NB4 (cell line): ENCODE data around the gene BPIFB3.
A peak's percentile ranks its signal among the peaks of the same experiment; 100 is the strongest.

Source experiments
- DNase-seq: peaks from one replicate; pipeline ENCODE4 v3.0.0; 2010; ENCODE audit warnings: low read depth
- H3K4me3 ChIP-seq: one replicate; pipeline ENCODE4 v1.5.1; 2011; ENCODE audit warnings: mild to moderate bottlenecking, low read depth, low read length, moderate library complexity
- CTCF ChIP-seq: IDR thresholded peaks from one replicate; pipeline ENCODE4 v1.5.1; 2012; ENCODE audit warnings: low read depth, low read length
- MAX ChIP-seq: IDR thresholded peaks from 2 replicates; pipeline ENCODE4 v1.6.1; 2011; ENCODE audit warnings: low read depth, low read length
- MYC ChIP-seq: IDR thresholded peaks from 2 replicates; pipeline ENCODE4 v1.6.1; 2011; ENCODE audit warnings: low read depth, low read length
- POLR2A ChIP-seq: IDR thresholded peaks from 2 replicates; pipeline ENCODE4 v1.6.1; 2011; ENCODE audit warnings: mild to moderate bottlenecking; ENCODE audit not compliant: insufficient read length; ENCODE audit errors: extremely low read depth

Gene BPIFB3

GRCh38 chr20:33076662-33077372 is 23.1 kb downstream of the BPIFB3 start:
- no peak overlapping the region for H3K4me3 ChIP-seq
- peak; percentile 37 for DNase-seq
- TF ChIP-seq CTCF (peak; percentile 62), MYC (no peak)

DNA sequence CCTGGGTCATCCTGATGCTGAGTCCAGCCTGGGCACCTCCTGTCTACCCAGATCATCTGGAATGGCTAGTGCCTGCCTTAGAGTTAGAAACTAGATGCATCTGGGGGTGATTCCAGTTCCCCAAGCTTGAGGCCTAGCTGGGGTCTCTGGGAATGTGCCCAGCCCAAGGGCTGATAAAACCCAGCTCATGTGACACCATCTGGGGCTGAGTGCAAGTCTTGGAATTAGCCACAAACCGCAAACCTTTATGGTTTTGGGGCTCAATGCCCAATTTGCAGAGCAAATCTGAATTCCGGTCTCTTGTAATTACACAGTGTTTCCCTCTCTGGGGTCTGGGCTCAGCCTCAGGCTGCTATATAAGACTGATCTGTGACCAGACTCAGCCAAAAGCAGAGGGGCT is 25.6 kb downstream of the BPIFB3 start, which contains the start of gene BPIFB4:
Gene BPIFB4, plus strand, starts transcription at position 385 of the 400 bp plus-strand sequence. CDS start 1,884 bp downstream, outside the sequence.
- no peak within 1 kb of the TSS for H3K4me3 ChIP-seq
- TF ChIP-seq MYC: no peak
- TF ChIP-seq MAX: no peak
- TF ChIP-seq POLR2A: no peak
- TF ChIP-seq CTCF: no peak
- no peak for DNase-seq

- H3K4me3 ChIP-seq: no peak overlapping the region
- peak; percentile 24 for DNase-seq
- TF ChIP-seq MAX (no peak), CTCF (no peak), MYC (no peak), POLR2A (no peak)
Observed at GRCh38 chr20:33081411-33082154, 27.9 kb downstream of the BPIFB3 start.

DNA sequence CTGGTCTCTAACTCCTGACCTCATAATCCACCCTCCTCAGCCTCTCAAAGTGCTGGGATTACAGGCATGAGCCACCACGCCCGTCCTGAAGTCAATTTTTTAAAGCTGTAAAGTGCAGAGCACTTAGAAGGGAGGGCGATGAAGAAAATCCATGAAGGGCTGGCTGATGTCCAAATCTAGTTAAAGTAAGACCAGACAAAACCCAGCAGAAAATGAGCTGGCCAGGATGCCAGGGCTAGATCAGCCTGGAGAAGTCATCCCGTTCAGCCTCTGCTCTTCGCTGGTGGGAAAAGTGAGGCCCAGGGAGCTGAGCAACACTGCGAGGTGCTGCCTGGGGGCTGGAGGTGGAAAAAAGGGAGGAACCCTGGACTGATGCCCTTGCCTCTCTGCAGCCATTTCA is 28.8 kb downstream of the BPIFB3 start:
- TF ChIP-seq POLR2A (no peak), CTCF (no peak), MYC (no peak), MAX (no peak)
- no peak overlapping the region for H3K4me3 ChIP-seq
- no peak for DNase-seq

DNA sequence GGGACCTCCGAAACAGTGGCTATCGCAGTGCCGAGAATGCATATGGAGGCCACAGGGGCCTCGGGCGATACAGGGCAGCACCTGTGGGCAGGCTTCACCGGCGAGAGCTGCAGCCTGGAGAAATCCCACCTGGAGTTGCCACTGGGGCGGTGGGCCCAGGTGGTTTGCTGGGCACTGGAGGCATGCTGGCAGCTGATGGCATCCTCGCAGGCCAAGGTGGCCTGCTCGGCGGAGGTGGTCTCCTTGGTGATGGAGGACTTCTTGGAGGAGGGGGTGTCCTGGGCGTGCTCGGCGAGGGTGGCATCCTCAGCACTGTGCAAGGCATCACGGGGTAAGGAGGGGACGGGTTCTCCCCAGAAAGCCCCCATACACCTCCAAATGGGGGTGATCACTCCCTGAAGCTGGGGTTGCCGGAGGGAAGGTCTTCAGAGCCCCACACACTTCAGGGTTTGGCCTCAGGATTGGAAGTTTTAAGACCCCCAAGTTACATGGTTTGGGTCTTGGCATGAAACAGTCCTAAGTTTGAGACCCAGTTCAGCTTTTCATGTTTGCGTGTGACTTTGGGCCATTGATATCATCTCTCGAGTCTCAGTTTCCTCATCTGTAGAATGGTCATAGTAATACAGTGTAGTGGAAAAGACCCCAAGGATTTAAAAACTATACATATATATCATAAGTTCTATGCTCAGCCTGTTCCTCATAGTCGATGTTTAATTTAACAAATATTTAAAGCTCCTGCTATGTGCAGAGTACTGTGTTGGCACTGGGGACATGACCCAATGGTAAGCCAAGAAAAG is 30.0 kb downstream of the BPIFB3 start:
- no peak overlapping the region for H3K4me3 ChIP-seq
- no peak for DNase-seq
- TF ChIP-seq MYC: no peak
- no peak for TF ChIP-seq CTCF
- TF ChIP-seq POLR2A: no peak
- no peak for TF ChIP-seq MAX
